Kidney tubule cell (primary cell): ENCODE results near the gene TAS1R3.
A peak's percentile ranks its signal among the peaks of the same experiment; 100 is the strongest.
"Not testable (repeated sequence)": the region's sequence is repeated elsewhere in the genome, so short reads cannot be mapped to it uniquely, and the experiment has no call there.

ENCODE experiments used
- DNase-seq: peaks from one replicate; pipeline ENCODE4 v3.0.0-alpha.2; 2018; ENCODE audit warnings: low spot score

Gene TAS1R3

DNA sequence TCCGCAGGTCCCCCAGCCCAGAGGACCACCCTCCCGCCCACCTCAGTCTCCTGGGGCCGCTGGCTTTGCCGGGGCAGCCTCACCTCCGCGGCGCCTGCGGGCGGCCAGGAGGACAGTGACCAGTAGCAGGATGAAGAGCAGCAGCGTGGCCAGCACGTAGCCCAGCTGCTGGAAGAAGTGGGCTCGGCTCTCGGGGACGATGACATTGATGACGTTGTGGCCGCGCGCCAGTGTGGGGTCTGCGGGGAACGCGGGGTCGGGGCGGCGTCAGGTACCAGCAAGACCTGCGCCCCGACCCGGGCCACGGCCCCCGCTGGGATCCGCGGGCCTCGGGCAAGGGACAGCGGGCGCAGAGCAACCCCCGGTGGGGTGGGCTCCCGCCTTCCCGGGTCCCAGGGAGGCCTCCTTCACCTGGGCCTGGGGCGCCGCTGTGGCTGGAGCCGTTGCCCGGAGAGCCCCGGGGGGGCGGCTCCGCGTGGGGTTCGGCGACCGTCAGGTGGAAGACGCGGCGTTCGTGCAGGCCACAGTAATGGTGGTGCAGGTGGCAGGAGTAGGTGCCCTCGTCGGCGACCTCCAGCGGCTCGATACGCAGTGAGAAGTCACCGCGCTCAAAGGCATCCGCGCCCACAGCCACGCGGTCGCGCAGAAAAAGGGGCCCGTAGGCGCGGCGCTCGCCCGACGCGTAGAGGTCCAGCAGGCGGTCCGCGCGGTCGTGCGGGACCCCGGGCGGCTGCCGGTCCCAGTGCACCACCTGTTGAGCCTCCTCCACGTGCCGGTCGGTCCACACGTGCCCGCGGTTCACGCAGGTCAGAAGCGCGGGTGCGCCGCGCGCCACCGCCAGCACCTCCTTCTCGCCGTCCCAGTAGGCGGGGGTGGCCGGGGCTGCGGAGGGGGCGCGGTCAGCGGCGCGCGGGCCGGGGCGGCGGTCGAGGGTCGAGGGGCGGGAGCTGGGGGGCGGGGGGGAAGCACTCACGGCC is 23.5 kb downstream of the TAS1R3 start:
- DNase-seq: no peak

GRCh38 chr1:1355416-1355815 is 24.3 kb downstream of the TAS1R3 start:
- DNase-seq: peak; percentile 40

DNA sequence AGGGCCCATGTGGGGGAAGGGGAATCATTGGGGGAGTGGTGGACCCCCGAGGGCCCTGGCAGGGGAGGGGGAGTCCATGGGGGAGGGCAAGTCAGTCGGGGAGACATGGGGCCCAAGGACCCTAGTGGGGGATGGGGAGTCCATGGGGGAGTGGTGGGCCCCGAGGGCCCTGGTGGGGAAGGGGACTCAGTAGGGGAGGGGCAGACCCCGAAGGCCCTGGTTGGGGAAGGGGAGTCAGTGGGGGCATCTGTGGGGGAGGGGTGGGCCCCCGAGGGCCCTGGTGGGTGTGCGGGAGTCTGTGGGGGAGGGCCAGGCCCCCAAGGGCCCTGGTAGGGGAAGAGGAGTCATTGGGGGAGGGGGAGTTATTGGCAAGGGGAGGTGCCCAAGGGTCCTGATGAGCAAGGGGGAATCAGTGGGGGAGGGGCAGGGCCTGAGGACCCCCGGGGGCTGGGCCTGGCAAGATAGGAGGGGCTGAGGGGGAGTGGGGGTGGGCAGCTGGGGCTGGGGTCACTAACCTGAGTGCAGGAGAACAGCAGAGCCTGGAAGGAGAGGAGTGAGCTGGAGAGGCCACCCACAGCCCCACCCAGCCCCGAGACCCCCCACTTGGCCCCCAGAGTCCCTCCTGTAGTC is 25.2 kb downstream of the TAS1R3 start:
- no peak for DNase-seq

- DNase-seq: no peak
Observed at GRCh38 chr1:1356796-1357401, 25.8 kb downstream of the TAS1R3 start.

DNA sequence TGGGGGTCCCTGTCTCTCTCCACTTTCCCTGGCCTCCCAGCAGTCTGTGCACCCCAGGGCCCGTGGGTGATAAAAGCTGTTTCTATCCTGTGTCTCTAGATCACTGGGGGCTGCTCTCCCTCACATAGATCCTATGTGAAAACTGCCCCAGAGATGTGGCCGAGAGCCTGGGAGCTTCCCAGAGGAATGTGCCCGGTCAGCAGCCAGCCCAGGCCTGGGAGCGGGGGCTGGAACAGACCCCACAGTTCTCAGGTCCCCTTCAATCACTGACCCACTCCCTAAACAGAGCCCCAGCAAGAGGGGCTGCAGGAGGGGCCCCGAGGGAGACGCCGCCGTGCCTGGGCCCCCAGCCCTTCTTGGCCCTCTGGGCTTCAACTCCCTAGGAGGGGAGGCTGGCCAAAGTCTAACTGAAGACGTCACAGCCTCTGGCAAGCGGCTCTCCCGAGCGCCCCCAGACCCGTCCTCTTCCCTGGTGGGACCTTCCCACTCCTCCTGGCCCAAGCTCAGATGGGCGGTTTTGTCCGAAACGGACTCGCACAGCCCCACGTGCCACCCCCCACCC is 26.9 kb downstream of the TAS1R3 start:
- DNase-seq: no peak

DNA sequence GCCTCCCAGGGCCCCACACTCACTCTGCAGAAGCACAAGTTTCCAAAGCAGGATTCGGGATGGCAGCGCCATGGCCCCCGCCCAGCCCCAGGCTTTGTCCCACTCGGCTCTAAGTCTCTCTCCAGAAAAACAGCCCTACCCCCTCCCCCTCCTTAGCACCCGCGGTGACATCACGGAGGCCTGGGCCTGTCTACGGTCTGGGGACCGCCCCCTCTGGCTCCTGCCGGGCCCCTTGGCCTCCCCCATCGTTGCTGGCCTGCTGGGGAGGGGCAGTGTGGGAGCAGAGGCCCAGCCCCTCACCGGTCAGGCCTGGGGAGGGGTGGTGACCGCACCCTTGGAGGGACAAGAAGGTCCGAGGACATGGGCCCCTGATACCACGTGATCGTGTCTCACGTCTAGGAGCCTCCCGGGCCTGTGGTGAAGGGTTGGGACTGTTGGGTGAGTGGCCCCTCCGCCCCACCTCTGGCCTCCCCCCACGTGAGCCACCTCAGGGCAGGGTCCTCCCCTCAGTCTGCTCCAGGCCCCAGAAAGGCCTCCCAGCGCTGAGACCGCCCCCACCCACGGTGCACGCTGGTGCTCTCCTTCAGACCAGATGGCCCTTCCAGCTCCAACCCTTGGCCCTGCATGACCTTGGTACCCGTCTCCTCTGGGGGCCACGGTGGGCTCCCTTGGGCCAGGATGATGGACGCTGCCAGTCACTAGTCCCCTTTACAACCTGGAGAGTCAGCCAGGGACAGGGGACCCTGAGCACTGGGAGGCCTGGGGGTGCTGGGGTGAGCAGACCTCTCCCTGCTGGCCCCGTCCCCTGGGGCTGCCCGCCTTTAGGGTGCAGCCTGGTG is 27.6 kb downstream of the TAS1R3 start, which contains the start of gene MXRA8:
Gene MXRA8 (minus strand): TSS at position 123 of the 839 bp plus-strand sequence. CDS start 51 bp downstream, at position 72.
- peak; percentile 37 for DNase-seq

DNA sequence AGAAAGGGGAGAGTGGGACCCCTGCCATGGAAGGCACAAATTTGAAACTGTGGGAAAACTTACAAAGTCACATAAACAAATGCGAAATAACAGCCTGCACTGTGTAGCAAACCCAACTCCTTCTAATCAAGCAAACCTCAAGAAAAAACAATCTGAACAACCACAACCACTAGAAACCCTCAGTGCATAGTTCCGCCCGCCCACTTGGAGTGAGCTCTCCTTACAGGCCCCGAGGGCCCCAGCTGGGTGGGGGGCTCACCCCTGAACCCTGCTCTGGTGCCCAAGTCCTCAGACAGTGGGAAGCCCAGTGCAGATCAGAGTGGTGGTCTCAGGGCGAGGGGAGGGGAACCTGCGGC is 28.2 kb downstream of the TAS1R3 start:
- DNase-seq: no peak

DNA sequence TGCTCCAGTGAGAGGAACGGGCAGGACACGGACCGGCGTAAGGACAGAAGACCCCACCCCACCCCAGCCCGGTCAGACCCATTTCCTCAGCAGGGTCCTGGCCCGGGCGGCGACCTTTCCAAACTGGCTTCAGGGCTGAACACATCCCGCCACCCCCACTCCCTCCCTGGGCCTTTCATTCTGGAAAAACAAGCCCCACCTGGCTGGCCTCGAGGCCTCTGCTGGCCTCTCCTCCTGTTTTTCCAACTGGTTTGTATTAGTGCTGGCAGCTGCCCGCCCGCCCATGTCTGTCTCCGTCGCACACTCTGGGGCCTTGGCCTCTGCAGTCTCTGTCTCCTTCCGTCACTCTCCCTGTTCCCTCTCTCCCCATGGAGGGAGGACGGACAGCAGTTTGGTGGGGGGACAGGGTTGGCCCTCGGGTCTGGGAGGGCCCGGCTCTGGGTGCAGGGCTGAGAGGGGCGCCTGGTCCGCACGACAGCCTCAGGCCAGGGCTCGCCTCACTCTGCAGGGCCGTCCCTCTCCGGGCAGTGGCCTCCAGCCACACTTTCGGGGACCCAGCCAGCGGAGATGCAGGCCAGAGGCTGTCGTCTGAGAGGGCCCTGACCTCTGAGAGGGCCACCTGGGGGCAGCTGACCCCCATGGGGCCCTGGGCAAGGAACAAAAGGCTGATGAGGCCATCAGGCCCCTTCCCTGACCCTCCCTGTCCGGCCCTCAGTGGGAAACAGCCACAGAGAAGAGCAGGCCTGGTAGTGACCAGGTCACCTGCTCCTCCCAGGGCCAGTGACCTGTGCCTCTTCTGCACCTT is 28.8 kb downstream of the TAS1R3 start:
- no peak for DNase-seq

DNA sequence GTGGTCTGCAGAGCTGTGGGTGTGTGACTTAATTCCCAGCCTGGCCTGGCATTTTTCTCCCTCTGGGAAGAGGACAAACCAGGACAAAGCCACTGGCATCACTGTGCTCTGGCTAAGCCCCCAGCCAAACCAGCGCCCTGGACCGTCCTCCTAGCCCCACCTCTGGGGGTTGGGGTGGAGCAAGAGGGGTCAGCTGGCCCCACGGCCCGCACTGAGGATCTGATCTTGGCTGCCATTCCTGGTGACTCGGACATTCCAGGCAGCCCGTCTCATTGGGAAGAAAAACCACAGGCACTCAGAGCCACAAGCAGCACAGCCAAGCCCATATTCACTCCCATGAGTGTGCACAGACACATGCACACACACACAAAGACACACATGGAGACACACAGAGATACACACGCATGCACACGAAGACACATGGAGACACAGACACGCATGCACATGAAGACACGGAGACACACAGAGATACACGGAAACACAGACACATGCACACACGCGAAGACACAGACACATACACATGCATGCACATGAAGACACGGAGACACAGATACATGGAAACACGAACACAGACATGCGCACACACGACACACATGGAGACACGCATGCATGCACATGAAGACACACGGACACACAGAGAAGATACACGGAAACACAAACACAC is 29.6 kb downstream of the TAS1R3 start:
- DNase-seq: peak; percentile 94

- no peak for DNase-seq
Observed at GRCh38 chr1:1361233-1361981, 30.3 kb downstream of the TAS1R3 start.

GRCh38 chr1:1361982-1362423 is 30.9 kb downstream of the TAS1R3 start:
- peak; percentile 54 for DNase-seq

DNA sequence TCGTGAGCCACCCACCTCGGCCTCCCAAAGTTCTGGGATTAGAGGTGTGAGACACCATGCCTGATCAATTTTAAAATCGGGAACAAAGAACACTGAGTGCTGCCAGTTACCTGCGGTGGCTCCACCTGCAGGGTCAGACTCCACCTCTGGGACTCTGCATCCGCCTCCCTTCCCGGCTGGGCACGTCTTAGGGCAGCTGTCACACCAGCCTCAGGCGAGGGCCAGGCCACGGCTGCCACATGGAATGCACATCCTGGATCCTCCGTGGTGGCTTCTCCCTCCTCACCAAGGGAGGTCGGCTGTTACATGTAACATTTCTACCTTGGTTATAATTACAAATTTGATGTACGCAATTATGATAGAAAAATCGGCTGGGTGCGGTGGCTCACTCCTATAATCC is 33.2 kb downstream of the TAS1R3 start:
- DNase-seq: no peak

DNA sequence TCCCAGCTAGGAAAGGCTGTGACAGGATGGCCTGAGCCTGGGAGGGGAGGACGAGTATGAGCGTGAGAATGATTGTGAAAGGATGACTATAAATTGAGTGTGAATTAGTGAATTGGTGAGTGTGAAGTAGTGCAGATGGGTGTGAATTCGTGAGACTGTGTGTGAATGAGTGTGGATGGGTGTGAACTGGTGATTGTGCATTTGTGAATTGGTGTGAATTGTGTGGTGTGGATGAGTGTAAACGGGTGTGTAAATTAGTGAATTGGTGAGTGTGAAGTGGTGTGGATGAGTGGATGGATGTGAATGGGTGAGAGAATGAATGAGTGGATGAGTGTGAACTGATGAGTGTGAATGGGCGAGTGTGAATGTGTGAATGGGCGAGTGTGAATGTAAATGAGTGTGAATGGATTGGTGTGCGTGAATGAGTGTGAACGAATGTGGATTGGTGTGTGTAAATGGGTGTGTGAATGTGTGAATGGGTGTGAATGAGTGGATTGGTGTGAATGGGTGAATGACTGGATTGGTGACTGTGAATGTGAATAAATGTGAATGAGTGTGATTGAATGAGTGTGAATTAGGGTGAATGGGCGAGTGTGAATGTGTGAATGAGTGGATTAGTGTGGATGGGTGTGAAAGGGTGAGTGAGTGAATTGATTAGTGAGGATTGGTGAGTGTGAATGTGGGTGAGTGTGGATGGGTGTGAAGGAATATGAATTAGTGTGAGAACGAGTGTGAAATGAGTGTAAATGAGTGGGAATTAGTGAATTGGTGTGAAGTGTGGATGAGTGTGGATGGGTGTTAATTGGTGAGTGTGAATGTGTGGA is 35.0 kb downstream of the TAS1R3 start:
- DNase-seq: no peak

- DNase-seq: no peak
Observed at GRCh38 chr1:1366699-1367066, 35.6 kb downstream of the TAS1R3 start.

DNA sequence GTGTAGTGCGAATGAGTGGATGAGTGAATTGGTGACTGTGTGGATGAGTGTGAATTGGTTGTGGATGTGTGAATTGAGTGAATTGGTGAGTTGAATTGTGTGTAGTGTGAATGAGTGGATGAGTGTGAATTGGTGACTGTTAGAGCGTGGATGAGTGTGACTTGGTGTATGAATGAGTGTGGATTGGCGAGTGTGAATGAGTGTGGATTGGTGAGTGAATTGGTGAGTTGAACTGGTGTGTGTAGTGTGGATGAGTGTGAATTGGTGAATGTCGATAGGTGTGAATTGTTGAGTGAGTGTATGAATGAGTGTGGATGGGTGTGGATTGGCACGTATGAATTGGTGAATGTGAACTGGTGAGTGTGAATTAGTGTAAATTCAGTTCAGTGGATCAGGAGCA is 36.2 kb downstream of the TAS1R3 start:
- DNase-seq: no peak

DNA sequence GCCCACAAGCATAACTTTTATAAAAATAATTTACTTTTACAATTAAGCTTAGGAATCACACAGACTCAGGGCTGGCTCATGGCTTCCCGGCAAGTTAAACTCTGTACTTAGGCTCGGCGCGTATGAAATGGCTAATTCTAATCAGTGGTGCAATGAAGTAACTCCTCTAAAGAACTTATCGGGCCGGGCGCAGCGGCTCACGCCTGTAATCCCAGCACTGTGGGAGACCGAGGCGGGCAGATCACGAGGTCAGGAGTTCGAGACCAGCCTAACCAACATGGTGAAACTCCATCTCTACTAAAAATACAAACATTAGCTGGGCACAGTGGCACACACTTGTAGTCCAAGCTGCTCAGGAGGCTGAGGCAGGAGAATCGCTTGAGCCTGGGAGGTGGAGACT is 39.0 kb downstream of the TAS1R3 start:
- not testable (repeated sequence) for DNase-seq

- DNase-seq: no peak
Observed at GRCh38 chr1:1370771-1371300, 39.8 kb downstream of the TAS1R3 start.

GRCh38 chr1:1371364-1371745 is 40.3 kb downstream of the TAS1R3 start:
- DNase-seq: no peak
